OCI-LY7 (cell line): ENCODE measurements around the gene CAMKV. TPM values are rescaled to one million over a fixed set of nuclear protein-coding genes. Genes with fewer than 3 reads are reported as not detected.

ENCODE experiments used
- BruUV-seq: library from RNA; stranded (reverse); fragments of 400-500 nt; replicated peaks from 2 replicates; lab custom pipeline; 2021; lab: Mats Ljungman, UMichigan
- CTCF ChIA-PET: fragments of 300-600 bp; sonication (Branson Sonifier 250); formaldehyde crosslinking; loops from one replicate; lab custom pipeline; 2022; ENCODE audit warnings: antibody characterized with exemption; ENCODE audit not compliant: unreplicated experiment; lab: Charles Lee
- POLR2A ChIA-PET: fragments of 300-600 bp; sonication (Branson Sonifier 250); formaldehyde crosslinking; loops from one replicate; lab custom pipeline; 2022; ENCODE audit warnings: antibody characterized with exemption; lab: Charles Lee
- DNase-seq: peaks from one replicate; pipeline ENCODE4 v3.0.0-alpha.2; 2015; ENCODE audit warnings: low spot score
- H2AFZ ChIP-seq: fragments of 200-600 bp; sonication (generic), shearing (Covaris generic); 2 replicates; pipeline ENCODE4 v1.6.1; 2014; ENCODE audit warnings: mild to moderate bottlenecking, antibody characterized with exemption, low read length, moderate library complexity
- H3K27ac ChIP-seq: fragments of 200-600 bp; sonication (generic); 2 replicates; pipeline ENCODE4 v1.5.1; 2014; ENCODE audit warnings: mixed run types, low read depth, mild to moderate bottlenecking, moderate library complexity, low read length, inconsistent platforms; ENCODE audit not compliant: poor library complexity, severe bottlenecking
- H3K36me3 ChIP-seq: fragments of 200-600 bp; sonication (generic); 2 replicates; pipeline ENCODE4 v1.6.1; 2014; ENCODE audit warnings: mild to moderate bottlenecking, antibody characterized with exemption, low read length, moderate library complexity, mixed read lengths; ENCODE audit not compliant: insufficient read depth
- H3K4me1 ChIP-seq: fragments of 200-600 bp; sonication (generic); 2 replicates; pipeline ENCODE4 v1.5.1; 2014; ENCODE audit warnings: mild to moderate bottlenecking, low read length; ENCODE audit not compliant: insufficient read depth, poor library complexity, severe bottlenecking
- H3K4me2 ChIP-seq: fragments of 200-600 bp; sonication (generic); 2 replicates; pipeline ENCODE4 v1.6.1; 2014; ENCODE audit warnings: mild to moderate bottlenecking, low read length
- H3K4me3 ChIP-seq: fragments of 200-600 bp; sonication (generic); 2 replicates; pipeline ENCODE4 v1.5.1; 2014; ENCODE audit warnings: mild to moderate bottlenecking, low read depth, low read length; ENCODE audit not compliant: poor library complexity, severe bottlenecking
- H3K79me2 ChIP-seq: fragments of 200-600 bp; sonication (generic); 2 replicates; pipeline ENCODE4 v1.6.1; 2016; ENCODE audit warnings: low read depth, mild to moderate bottlenecking, low read length, moderate library complexity, mixed read lengths; ENCODE audit not compliant: insufficient read depth
- H3K9me2 ChIP-seq: fragments of 200-600 bp; sonication (generic); 2 replicates; pipeline ENCODE4 v1.6.1; 2016; ENCODE audit warnings: mild to moderate bottlenecking, low read length, mixed read lengths; ENCODE audit not compliant: insufficient read depth
- H3K9me3 ChIP-seq: fragments of 200-600 bp; sonication (generic); 2 replicates; pipeline ENCODE4 v1.6.1; 2014; ENCODE audit warnings: mild to moderate bottlenecking, mixed run types, low read length, mixed read lengths
- H4K20me1 ChIP-seq: fragments of 200-600 bp; sonication (generic); 2 replicates; pipeline ENCODE4 v1.6.1; 2014; ENCODE audit warnings: mild to moderate bottlenecking, antibody characterized with exemption, low read length, moderate library complexity, mixed read lengths; ENCODE audit not compliant: insufficient read depth
- CTCF ChIP-seq: fragments of 200-600 bp; sonication (generic); conservative IDR thresholded peaks from 2 replicates; pipeline ENCODE4 v1.5.1; 2014; ENCODE audit warnings: mild to moderate bottlenecking, antibody characterized with exemption, low read length, moderate library complexity, mixed read lengths
- EZH2phosphoT487 ChIP-seq: fragments of 200-600 bp; sonication (generic); IDR thresholded peaks from 2 replicates; pipeline ENCODE4 v1.6.1; 2018; ENCODE audit warnings: low read depth, borderline replicate concordance, mild to moderate bottlenecking, mixed run types, antibody characterized with exemption, low read length, moderate library complexity, mixed read lengths
- intact Hi-C: fragments of 100-400 bp; cut with micrococcal nuclease; formaldehyde crosslinking; loops from one replicate; pipeline ENCODE4 v1.10.0; 2022; ENCODE audit not compliant: unreplicated experiment
- total RNA-seq, 2 experiments: library from RNA; depleted of rRNA in 1 of 2; stranded (reverse); fragments of >200 nt in 1 of 2; shearing (Covaris generic) in 1 of 2; gene quantifications; 2 replicates each; pipeline ENCODE4 v1.2.3, GENCODE V29; 2014 to 2022

CAMKV gene
- total RNA-seq, 2 experiments from 2014 or later, result 0.63 TPM; not detected in 1

GRCh38 chr3:49880581-49881315, 11.0 kb upstream of the CAMKV start:
- intact Hi-C loops, result no loop called here
- no TSS peak for BruUV-seq
- Histone ChIP-seq H2AFZ (no peak overlapping the region), H3K9me2 (no peaks in the 10 kb centered on the region), H3K4me2 (no peak overlapping the region), H3K4me1 (peaks cover 11% of the 10 kb centered on the region), H3K79me2 (no peaks in the 10 kb centered on the region), H4K20me1 (no peaks in the 10 kb centered on the region), H3K4me3 (no peak overlapping the region), H3K36me3 (no peaks in the 10 kb centered on the region), H3K27ac (no peak overlapping the region), H3K9me3 (no peaks in the 10 kb centered on the region)
- TF ChIP-seq EZH2phosphoT487 (no peak), CTCF (no peak)
- ChIA-PET CTCF (no interaction called here), POLR2A (no interaction called here)
- no peak for DNase-seq

GRCh38 chr3:49879721-49880120, 10.0 kb upstream of the CAMKV start:
- no peaks in the 10 kb centered on the region for H3K9me2 ChIP-seq

More at GRCh38 chr3:49879721-49880120, 10.0 kb upstream of the CAMKV start:
- ChIA-PET POLR2A (interaction anchor here (1.4 kb wide), 1 partner anchor 17 kb away, joined by 3 read pairs; no protein-coding TSS in a partner anchor), CTCF (no interaction called here)
- intact Hi-C loops, result no loop called here
- H3K4me1 ChIP-seq, result peaks cover 11% of the 10 kb centered on the region
- no peak overlapping the region for H3K4me2 ChIP-seq
- no peak for TF ChIP-seq CTCF
- TF ChIP-seq EZH2phosphoT487, result no peak
- BruUV-seq, result no TSS peak
- no peaks in the 10 kb centered on the region for H3K36me3 ChIP-seq
- H3K9me3 ChIP-seq, result no peaks in the 10 kb centered on the region
- no peak for DNase-seq
- no peak overlapping the region for H3K4me3 ChIP-seq
- no peaks in the 10 kb centered on the region for H4K20me1 ChIP-seq
- no peaks in the 10 kb centered on the region for H3K79me2 ChIP-seq
- no peak overlapping the region for H2AFZ ChIP-seq
- H3K27ac ChIP-seq, result no peak overlapping the region
